SK-N-SH (cell line): ENCODE measurements around the gene C5orf63. TPM values are rescaled to one million over a fixed set of nuclear protein-coding genes. Genes with fewer than 3 reads are reported as not detected.

Experiments used
- CTCF ChIA-PET: fragments of 300-600, 350-600 bp; formaldehyde crosslinking; extraction: SDS; loops from one replicate; lab custom pipeline; 2021; lab: Yijun Ruan, JAX
- POLR2A ChIA-PET: fragments of 350-600 bp; sonication (Branson Sonifier 250); formaldehyde crosslinking; extraction: SDS; loops from one replicate; lab custom pipeline; 2020; ENCODE audit warnings: antibody characterized with exemption, inconsistent platforms; lab: Yijun Ruan, JAX
- DNase-seq: peaks from one replicate; pipeline ENCODE4 v3.0.0; 2012
- H2AFZ ChIP-seq: fragments of 200-600 bp; sonication (generic); 2 replicates; pipeline ENCODE4 v1.8.1; 2016; ENCODE audit warnings: antibody characterized with exemption, mild to moderate bottlenecking, low read depth
- H3F3A ChIP-seq: fragments of 200-600 bp; sonication (generic); replicated peaks from 2 replicates; pipeline ENCODE3; 2016; ENCODE audit warnings: antibody characterized with exemption, mild to moderate bottlenecking; ENCODE audit not compliant: insufficient read depth
- H3K27ac ChIP-seq, 2 experiments: fragments of 200-500 bp in 1 of 2; fragments of 200-600 bp in 1 of 2; sonication (Bioruptor generic) in 1 of 2; sonication (generic), shearing (Covaris generic) in 1 of 2; 2 replicates each; pipeline versions ENCODE4 v1.5.1 to v1.6.1; 2014 to 2016; ENCODE audit warnings: low read depth in 2 of 2, inconsistent platforms in 1 of 2, low read length in 1 of 2, mild to moderate bottlenecking in 1 of 2, mixed read lengths in 1 of 2
- H3K27me3 ChIP-seq: fragments of 200-600 bp; sonication (generic), shearing (Covaris generic); 2 replicates; pipeline ENCODE4 v1.6.1; 2016; ENCODE audit warnings: mixed run types; ENCODE audit not compliant: insufficient read depth
- H3K36me3 ChIP-seq, 2 experiments: fragments of 200-500 bp in 1 of 2; fragments of 200-600 bp in 1 of 2; sonication (Bioruptor generic) in 1 of 2; sonication (generic) in 1 of 2; replicated peaks in 1 of 2; 2 replicates each; pipeline versions ENCODE3 to v1.5.1; 2014 to 2016; ENCODE audit warnings: low read length in 1 of 2, mild to moderate bottlenecking in 1 of 2; ENCODE audit not compliant: insufficient read depth in 2 of 2, control insufficient read depth in 1 of 2
- H3K4me1 ChIP-seq, 2 experiments: fragments of 200-500 bp in 1 of 2; fragments of 200-600 bp in 1 of 2; sonication (Bioruptor generic) in 1 of 2; sonication (generic), shearing (Covaris generic) in 1 of 2; 2 replicates each; pipeline versions ENCODE4 v1.5.1 to v1.6.1; 2014 to 2016; ENCODE audit warnings: low read depth in 1 of 2, low read length in 1 of 2, mixed run types in 1 of 2; ENCODE audit not compliant: insufficient read depth in 2 of 2, control insufficient read depth in 1 of 2
- H3K4me2 ChIP-seq: fragments of 200-600 bp; sonication (generic), shearing (Covaris generic); 2 replicates; pipeline ENCODE4 v1.6.1; 2017; ENCODE audit warnings: mixed run types
- H3K4me3 ChIP-seq, 2 experiments: fragments of 200-500 bp in 1 of 2; fragments of 200-600 bp in 1 of 2; sonication (Bioruptor generic) in 1 of 2; sonication (generic), shearing (Covaris generic) in 1 of 2; 2 replicates each; pipeline versions ENCODE4 v1.5.1 to v1.8.1; 2014 to 2016; ENCODE audit warnings: low read depth in 2 of 2, inconsistent platforms in 1 of 2, low read length in 1 of 2, mild to moderate bottlenecking in 1 of 2, mixed read lengths in 1 of 2, moderate library complexity in 1 of 2
- H3K79me2 ChIP-seq: fragments of 200-600 bp; sonication (generic); 2 replicates; pipeline ENCODE4 v1.8.1; 2017; ENCODE audit warnings: mild to moderate bottlenecking; ENCODE audit not compliant: insufficient read depth
- H3K9ac ChIP-seq: fragments of 200-600 bp; sonication (generic); 2 replicates; pipeline ENCODE4 v1.6.1; 2017; ENCODE audit warnings: mixed run types
- H3K9me2 ChIP-seq: fragments of 200-600 bp; sonication (generic); 2 replicates; pipeline ENCODE4 v1.6.1; 2017; ENCODE audit warnings: mixed run types
- H3K9me3 ChIP-seq: fragments of 200-600 bp; sonication (generic); 2 replicates; pipeline ENCODE4 v1.6.1; 2017; ENCODE audit warnings: mixed run types, mild to moderate bottlenecking, moderate library complexity
- H4K20me1 ChIP-seq: fragments of 200-600 bp; sonication (generic); 2 replicates; pipeline ENCODE4 v1.6.1; 2017; ENCODE audit warnings: mild to moderate bottlenecking, mixed run types; ENCODE audit not compliant: insufficient read depth
- ELF1 ChIP-seq: IDR thresholded peaks from 2 replicates; pipeline ENCODE4 v1.4.0; 2012
- EP300 ChIP-seq, 2 experiments: IDR thresholded peaks; 2 replicates each; pipeline versions ENCODE4 v1.4.0 to v1.6.1; 2012; ENCODE audit warnings: borderline replicate concordance in 1 of 2, low read depth in 1 of 2, low read length in 1 of 2
- EZH2phosphoT487 ChIP-seq: fragments of 200-600 bp; sonication (generic); IDR thresholded peaks from 2 replicates; pipeline ENCODE4 v1.6.1; 2017; ENCODE audit warnings: low read depth, mixed run types, mild to moderate bottlenecking, antibody characterized with exemption, moderate library complexity, borderline replicate concordance
- FOXM1 ChIP-seq: IDR thresholded peaks from 2 replicates; pipeline ENCODE4 v1.4.0; 2012; ENCODE audit warnings: low read depth, mild to moderate bottlenecking
- IRF3 ChIP-seq: fragments of 150-350 bp; IDR thresholded peaks from 2 replicates; pipeline ENCODE4 v1.6.1; 2016; ENCODE audit warnings: mild to moderate bottlenecking, low read depth, low read length
- MXI1 ChIP-seq: IDR thresholded peaks from 2 replicates; pipeline ENCODE4 v1.6.1; 2012; ENCODE audit warnings: mild to moderate bottlenecking, low read depth, low read length, improper control_type of control experiment
- NFIC ChIP-seq: IDR thresholded peaks from 2 replicates; pipeline ENCODE4 v1.4.0; 2012; ENCODE audit warnings: borderline replicate concordance
- NRF1 ChIP-seq: IDR thresholded peaks from 2 replicates; pipeline ENCODE4 v1.6.1; 2012; ENCODE audit warnings: low read depth, mild to moderate bottlenecking, low read length
- RAD21 ChIP-seq: IDR thresholded peaks from 2 replicates; pipeline ENCODE4 v1.6.1; 2012; ENCODE audit warnings: mild to moderate bottlenecking, low read length
- RCOR1 ChIP-seq: fragments of 150-350 bp; IDR thresholded peaks from 2 replicates; pipeline ENCODE4 v1.6.1; 2017; ENCODE audit warnings: antibody characterized with exemption, low read length
- REST ChIP-seq: IDR thresholded peaks from 2 replicates; pipeline ENCODE4 v1.6.1; 2012; ENCODE audit warnings: mild to moderate bottlenecking, low read depth, low read length, moderate library complexity
- RXRA ChIP-seq: IDR thresholded peaks from 2 replicates; pipeline ENCODE4 v1.4.0; 2012; ENCODE audit warnings: low read depth, mild to moderate bottlenecking, borderline replicate concordance
- TAF1 ChIP-seq: IDR thresholded peaks from 2 replicates; pipeline ENCODE4 v1.6.1; 2012; ENCODE audit warnings: low read depth, mild to moderate bottlenecking, low read length, moderate library complexity, borderline replicate concordance
- TCF12 ChIP-seq: IDR thresholded peaks from 2 replicates; pipeline ENCODE4 v1.4.0; 2012
- TEAD4 ChIP-seq: IDR thresholded peaks from 2 replicates; pipeline ENCODE4 v1.4.0; 2012; ENCODE audit warnings: mild to moderate bottlenecking, borderline replicate concordance; ENCODE audit not compliant: insufficient read depth
- YY1 ChIP-seq: IDR thresholded peaks from 2 replicates; pipeline ENCODE4 v1.4.0; 2012; ENCODE audit warnings: low read depth, mild to moderate bottlenecking
- WGBS: methylation state at CpG from one replicate; pipeline ENCODE4 v1.1.6; 2017; ENCODE audit warnings: low lambda C conversion rate; 5-methylcytosine and 5-hydroxymethylcytosine counted together
- polyA plus RNA-seq, 3 experiments: library from polyadenylated mRNA; depleted of rRNA; stranded (reverse); fragments of >200 nt; gene quantifications; 2 replicates each; pipeline ENCODE4 v1.2.3, GENCODE V29; 2012
- TF ChIP-seq, protein P1 (sequence below): fragments of 200-600 bp; sonication (generic); IDR thresholded peaks from 2 replicates; pipeline ENCODE4 v1.6.1; 2017; ENCODE audit warnings: antibody characterized with exemption, mild to moderate bottlenecking, moderate library complexity
- TF ChIP-seq, protein P2 (sequence below): IDR thresholded peaks from 2 replicates; pipeline ENCODE4 v1.4.0; 2012; ENCODE audit warnings: low read depth, borderline replicate concordance
- TF ChIP-seq, protein P3 (sequence below): IDR thresholded peaks from 2 replicates; pipeline ENCODE4 v1.4.0; 2012; ENCODE audit warnings: low read depth, borderline replicate concordance
- TF ChIP-seq, protein P4 (sequence below): IDR thresholded peaks from 2 replicates; pipeline ENCODE4; 2012

C5orf63 gene
- polyA plus RNA-seq, 1 of the 3 experiments (the other 2 are of a cell fraction), result 3.6 TPM

DNA sequence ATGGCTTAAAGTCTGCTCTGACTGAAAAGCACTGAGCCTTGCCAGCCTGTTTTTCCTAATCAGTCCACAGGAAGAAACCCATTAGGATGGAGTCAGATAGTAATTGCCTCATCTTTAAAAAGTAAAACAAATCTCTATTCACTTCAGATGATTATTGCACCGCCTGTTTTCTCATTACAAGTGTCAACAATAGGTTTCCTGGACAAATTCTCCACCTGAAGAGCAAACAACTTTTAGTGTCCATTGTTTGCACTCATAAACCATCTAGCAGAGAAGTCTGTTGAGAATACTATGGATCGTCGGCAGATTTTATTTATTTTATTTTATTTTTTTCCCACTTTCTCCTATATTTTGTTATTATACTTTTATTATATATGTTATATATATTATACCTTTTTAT is 20.3 kb downstream of the C5orf63 start (continued):
- TF ChIP-seq, protein P1, sequence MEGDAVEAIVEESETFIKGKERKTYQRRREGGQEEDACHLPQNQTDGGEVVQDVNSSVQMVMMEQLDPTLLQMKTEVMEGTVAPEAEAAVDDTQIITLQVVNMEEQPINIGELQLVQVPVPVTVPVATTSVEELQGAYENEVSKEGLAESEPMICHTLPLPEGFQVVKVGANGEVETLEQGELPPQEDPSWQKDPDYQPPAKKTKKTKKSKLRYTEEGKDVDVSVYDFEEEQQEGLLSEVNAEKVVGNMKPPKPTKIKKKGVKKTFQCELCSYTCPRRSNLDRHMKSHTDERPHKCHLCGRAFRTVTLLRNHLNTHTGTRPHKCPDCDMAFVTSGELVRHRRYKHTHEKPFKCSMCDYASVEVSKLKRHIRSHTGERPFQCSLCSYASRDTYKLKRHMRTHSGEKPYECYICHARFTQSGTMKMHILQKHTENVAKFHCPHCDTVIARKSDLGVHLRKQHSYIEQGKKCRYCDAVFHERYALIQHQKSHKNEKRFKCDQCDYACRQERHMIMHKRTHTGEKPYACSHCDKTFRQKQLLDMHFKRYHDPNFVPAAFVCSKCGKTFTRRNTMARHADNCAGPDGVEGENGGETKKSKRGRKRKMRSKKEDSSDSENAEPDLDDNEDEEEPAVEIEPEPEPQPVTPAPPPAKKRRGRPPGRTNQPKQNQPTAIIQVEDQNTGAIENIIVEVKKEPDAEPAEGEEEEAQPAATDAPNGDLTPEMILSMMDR, result no peak
- TF ChIP-seq MXI1, result no peak
- TF ChIP-seq RAD21, result no peak
- TF ChIP-seq TAF1, result no peak
- TF ChIP-seq, protein P2, sequence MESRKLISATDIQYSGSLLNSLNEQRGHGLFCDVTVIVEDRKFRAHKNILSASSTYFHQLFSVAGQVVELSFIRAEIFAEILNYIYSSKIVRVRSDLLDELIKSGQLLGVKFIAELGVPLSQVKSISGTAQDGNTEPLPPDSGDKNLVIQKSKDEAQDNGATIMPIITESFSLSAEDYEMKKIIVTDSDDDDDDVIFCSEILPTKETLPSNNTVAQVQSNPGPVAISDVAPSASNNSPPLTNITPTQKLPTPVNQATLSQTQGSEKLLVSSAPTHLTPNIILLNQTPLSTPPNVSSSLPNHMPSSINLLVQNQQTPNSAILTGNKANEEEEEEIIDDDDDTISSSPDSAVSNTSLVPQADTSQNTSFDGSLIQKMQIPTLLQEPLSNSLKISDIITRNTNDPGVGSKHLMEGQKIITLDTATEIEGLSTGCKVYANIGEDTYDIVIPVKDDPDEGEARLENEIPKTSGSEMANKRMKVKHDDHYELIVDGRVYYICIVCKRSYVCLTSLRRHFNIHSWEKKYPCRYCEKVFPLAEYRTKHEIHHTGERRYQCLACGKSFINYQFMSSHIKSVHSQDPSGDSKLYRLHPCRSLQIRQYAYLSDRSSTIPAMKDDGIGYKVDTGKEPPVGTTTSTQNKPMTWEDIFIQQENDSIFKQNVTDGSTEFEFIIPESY, result no peak
- no peak for TF ChIP-seq ELF1
- TF ChIP-seq TEAD4, result no peak
- TF ChIP-seq, protein P3, sequence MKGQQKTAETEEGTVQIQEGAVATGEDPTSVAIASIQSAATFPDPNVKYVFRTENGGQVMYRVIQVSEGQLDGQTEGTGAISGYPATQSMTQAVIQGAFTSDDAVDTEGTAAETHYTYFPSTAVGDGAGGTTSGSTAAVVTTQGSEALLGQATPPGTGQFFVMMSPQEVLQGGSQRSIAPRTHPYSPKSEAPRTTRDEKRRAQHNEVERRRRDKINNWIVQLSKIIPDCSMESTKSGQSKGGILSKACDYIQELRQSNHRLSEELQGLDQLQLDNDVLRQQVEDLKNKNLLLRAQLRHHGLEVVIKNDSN, result no peak
- TF ChIP-seq RCOR1, result no peak
- TF ChIP-seq FOXM1, result no peak
- no peak for TF ChIP-seq YY1
- TF ChIP-seq TCF12, result no peak
- no peak for TF ChIP-seq NFIC
- TF ChIP-seq IRF3, result no peak

DNA sequence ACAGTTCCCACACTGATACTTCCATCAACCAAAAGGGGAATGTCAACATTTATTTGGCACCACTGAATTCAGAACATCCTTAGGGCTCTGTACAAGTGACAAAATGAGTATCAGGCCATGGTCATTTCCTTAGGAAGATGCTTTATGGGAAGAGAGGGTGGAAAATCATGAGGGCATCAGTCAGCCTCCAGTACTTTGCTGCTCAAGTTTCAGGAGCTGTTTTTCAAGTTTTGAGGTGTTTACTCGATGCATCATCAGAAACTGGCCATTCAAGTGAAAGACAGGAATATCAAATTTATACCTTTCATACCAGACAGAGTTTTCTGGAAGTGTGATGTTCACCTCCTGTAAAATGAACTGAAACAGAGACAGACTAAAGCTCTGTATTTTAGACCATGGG is 21.7 kb downstream of the C5orf63 start:
- Histone ChIP-seq H3K4me2 (no peak overlapping the region), H3K36me3 (peaks cover 0 to 5% of the 10 kb centered on the region in 2 experiments), H3K9ac (no peak overlapping the region), H3K27me3 (no peaks in the 10 kb centered on the region), H3K9me2 (no peaks in the 10 kb centered on the region), H3F3A (no peaks in the 10 kb centered on the region), H3K9me3 (no peaks in the 10 kb centered on the region), H3K79me2 (no peaks in the 10 kb centered on the region), H4K20me1 (no peaks in the 10 kb centered on the region), H3K4me1 (no peaks in the 10 kb centered on the region; a peak in 1 of 4 replicates), H3K27ac (no peak overlapping the region), H3K4me3 (no peak overlapping the region), H2AFZ (no peak overlapping the region)
- CTCF ChIA-PET, result no interaction called here
- 91% methylated on average over 1 of the region's 1 CpG for WGBS
- POLR2A ChIA-PET, result no interaction called here
- DNase-seq, result no peak
- TF ChIP-seq RXRA (no peak), NRF1 (no peak), TEAD4 (no peak), REST (no peak), FOXM1 (no peak), EZH2phosphoT487 (no peak), EP300 (IDR thresholded peaks at IDR 0.05; ENCODE audit: borderline replicate concordance in 1 of 2, low read depth in 1 of 2, low read length in 1 of 2) (no peak)
- TF ChIP-seq, protein P4, sequence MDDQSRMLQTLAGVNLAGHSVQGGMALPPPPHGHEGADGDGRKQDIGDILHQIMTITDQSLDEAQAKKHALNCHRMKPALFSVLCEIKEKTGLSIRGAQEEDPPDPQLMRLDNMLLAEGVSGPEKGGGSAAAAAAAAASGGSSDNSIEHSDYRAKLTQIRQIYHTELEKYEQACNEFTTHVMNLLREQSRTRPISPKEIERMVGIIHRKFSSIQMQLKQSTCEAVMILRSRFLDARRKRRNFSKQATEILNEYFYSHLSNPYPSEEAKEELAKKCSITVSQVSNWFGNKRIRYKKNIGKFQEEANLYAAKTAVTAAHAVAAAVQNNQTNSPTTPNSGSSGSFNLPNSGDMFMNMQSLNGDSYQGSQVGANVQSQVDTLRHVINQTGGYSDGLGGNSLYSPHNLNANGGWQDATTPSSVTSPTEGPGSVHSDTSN, result no peak
- TF ChIP-seq, protein P1, result no peak
